Breast epithelium (tissue), 3 donors: ENCODE data around the gene SNTG2.

Source experiments
- POLR2A ChIP-seq: fragments of 450-650 bp; IDR thresholded peaks from one replicate; pipeline ENCODE4 v1.6.1; 2016; ENCODE audit warnings: antibody characterized with exemption, mild to moderate bottlenecking, moderate library complexity
- POLR2AphosphoS5 ChIP-seq, 3 donors: sonication (generic); formaldehyde crosslinking; IDR thresholded peaks; one replicate each; pipeline ENCODE4 v1.6.1; 2017; ENCODE audit warnings: antibody characterized with exemption in 3 of 3
- TF ChIP-seq, protein P1 (sequence below), 3 donors: fragments of 450-650 bp; IDR thresholded peaks; one replicate each; pipeline ENCODE4 v1.5.1; 2016 to 2017; ENCODE audit warnings: antibody characterized with exemption in 3 of 3, mild to moderate bottlenecking in 3 of 3, moderate library complexity in 3 of 3

GRCh38 chr2:1245193-1245592, 294.5 kb downstream of the SNTG2 start:
- TF ChIP-seq, protein P1, sequence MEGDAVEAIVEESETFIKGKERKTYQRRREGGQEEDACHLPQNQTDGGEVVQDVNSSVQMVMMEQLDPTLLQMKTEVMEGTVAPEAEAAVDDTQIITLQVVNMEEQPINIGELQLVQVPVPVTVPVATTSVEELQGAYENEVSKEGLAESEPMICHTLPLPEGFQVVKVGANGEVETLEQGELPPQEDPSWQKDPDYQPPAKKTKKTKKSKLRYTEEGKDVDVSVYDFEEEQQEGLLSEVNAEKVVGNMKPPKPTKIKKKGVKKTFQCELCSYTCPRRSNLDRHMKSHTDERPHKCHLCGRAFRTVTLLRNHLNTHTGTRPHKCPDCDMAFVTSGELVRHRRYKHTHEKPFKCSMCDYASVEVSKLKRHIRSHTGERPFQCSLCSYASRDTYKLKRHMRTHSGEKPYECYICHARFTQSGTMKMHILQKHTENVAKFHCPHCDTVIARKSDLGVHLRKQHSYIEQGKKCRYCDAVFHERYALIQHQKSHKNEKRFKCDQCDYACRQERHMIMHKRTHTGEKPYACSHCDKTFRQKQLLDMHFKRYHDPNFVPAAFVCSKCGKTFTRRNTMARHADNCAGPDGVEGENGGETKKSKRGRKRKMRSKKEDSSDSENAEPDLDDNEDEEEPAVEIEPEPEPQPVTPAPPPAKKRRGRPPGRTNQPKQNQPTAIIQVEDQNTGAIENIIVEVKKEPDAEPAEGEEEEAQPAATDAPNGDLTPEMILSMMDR (IDR thresholded peaks at IDR 0.05): no peak
- TF ChIP-seq POLR2A (no peak), POLR2AphosphoS5 (IDR thresholded peaks at IDR 0.05) (no peak)
